PFSK-1 (cell line): ENCODE data around the gene XYLT1.

Source experiments
- POLR2AphosphoS5 ChIP-seq: IDR thresholded peaks from 2 replicates; pipeline ENCODE4 v1.6.1; 2012; ENCODE audit warnings: low read depth, mild to moderate bottlenecking, control low read depth, low read length, moderate library complexity
- TAF1 ChIP-seq: IDR thresholded peaks from 2 replicates; pipeline ENCODE4 v1.6.1; 2012; ENCODE audit warnings: low read length, control low read depth, borderline replicate concordance; ENCODE audit not compliant: insufficient read depth
- TF ChIP-seq, protein P1 (sequence below), 2 experiments: IDR thresholded peaks; 2 replicates each; pipeline versions ENCODE4 v1.6.1 to v1.8.0; 2011 to 2012; ENCODE audit warnings: low read depth in 2 of 2, low read length in 2 of 2, control low read depth in 1 of 2, inconsistent platforms in 1 of 2, mild to moderate bottlenecking in 1 of 2, moderate library complexity in 1 of 2; ENCODE audit not compliant: insufficient read depth in 1 of 2

DNA sequence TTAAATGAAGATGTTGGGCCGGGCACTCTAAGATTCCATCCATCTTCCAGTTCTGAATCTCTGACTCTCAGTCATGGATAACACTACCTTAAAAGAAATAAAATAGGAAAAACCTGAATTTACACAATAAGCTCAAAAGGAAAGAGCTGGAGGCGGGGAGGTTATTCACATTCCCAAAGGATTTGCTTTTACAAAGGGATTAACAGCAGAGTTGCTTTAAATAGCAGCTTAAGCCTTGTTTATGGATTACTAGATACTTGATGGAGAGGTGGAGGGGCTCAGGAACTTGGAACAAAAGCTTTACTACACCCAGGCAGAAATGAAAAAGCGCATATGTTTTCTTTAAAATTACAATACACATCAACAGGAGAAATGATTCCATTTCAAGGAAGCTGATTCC is 84.5 kb downstream of the XYLT1 start:
- TF ChIP-seq, protein P1, sequence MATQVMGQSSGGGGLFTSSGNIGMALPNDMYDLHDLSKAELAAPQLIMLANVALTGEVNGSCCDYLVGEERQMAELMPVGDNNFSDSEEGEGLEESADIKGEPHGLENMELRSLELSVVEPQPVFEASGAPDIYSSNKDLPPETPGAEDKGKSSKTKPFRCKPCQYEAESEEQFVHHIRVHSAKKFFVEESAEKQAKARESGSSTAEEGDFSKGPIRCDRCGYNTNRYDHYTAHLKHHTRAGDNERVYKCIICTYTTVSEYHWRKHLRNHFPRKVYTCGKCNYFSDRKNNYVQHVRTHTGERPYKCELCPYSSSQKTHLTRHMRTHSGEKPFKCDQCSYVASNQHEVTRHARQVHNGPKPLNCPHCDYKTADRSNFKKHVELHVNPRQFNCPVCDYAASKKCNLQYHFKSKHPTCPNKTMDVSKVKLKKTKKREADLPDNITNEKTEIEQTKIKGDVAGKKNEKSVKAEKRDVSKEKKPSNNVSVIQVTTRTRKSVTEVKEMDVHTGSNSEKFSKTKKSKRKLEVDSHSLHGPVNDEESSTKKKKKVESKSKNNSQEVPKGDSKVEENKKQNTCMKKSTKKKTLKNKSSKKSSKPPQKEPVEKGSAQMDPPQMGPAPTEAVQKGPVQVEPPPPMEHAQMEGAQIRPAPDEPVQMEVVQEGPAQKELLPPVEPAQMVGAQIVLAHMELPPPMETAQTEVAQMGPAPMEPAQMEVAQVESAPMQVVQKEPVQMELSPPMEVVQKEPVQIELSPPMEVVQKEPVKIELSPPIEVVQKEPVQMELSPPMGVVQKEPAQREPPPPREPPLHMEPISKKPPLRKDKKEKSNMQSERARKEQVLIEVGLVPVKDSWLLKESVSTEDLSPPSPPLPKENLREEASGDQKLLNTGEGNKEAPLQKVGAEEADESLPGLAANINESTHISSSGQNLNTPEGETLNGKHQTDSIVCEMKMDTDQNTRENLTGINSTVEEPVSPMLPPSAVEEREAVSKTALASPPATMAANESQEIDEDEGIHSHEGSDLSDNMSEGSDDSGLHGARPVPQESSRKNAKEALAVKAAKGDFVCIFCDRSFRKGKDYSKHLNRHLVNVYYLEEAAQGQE (IDR thresholded peaks at IDR 0.05; ENCODE audit: insufficient read depth in 1 of 2, low read depth in 2 of 2, low read length in 2 of 2): no peak
- TF ChIP-seq POLR2AphosphoS5 (no peak), TAF1 (no peak)
